ENCODE results near the gene TPK1.

DNA sequence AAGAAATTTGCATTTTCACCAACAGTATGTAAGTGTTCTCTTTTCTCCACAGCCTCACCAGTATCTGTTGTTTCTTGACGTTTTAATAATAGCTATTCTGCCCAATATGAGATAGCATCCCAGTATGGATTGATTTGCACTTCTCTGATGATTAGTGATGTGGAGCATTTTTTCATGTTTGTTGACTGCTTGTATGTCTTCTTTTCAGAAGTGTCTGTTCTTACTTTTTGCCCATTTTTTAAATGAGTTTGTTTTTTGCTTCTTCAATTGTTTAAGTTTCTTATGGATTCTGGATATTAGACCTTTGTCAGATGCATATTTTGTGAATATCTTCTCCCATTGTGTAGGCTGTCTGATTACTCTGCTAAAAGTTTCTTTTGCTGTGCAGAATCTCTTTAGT lies 12.2 kb upstream of the TPK1 start:
- TF ChIP-seq, protein P1, sequence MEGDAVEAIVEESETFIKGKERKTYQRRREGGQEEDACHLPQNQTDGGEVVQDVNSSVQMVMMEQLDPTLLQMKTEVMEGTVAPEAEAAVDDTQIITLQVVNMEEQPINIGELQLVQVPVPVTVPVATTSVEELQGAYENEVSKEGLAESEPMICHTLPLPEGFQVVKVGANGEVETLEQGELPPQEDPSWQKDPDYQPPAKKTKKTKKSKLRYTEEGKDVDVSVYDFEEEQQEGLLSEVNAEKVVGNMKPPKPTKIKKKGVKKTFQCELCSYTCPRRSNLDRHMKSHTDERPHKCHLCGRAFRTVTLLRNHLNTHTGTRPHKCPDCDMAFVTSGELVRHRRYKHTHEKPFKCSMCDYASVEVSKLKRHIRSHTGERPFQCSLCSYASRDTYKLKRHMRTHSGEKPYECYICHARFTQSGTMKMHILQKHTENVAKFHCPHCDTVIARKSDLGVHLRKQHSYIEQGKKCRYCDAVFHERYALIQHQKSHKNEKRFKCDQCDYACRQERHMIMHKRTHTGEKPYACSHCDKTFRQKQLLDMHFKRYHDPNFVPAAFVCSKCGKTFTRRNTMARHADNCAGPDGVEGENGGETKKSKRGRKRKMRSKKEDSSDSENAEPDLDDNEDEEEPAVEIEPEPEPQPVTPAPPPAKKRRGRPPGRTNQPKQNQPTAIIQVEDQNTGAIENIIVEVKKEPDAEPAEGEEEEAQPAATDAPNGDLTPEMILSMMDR (IDR thresholded peaks at IDR 0.05; ENCODE audit: low read depth, low read length): no peak
- TF ChIP-seq, protein P2, sequence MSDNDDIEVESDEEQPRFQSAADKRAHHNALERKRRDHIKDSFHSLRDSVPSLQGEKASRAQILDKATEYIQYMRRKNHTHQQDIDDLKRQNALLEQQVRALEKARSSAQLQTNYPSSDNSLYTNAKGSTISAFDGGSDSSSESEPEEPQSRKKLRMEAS (IDR thresholded peaks at IDR 0.05; ENCODE audit: low read depth, low read length): no peak
- no peak for TF ChIP-seq POLR2A (IDR thresholded peaks at IDR 0.05; ENCODE audit: extremely low read depth, insufficient read length)
- no peak for TF ChIP-seq MYC (IDR thresholded peaks at IDR 0.05; ENCODE audit: low read depth, low read length)

Data from NB4 (cell line).